NCI-H526 (cell line): ENCODE results near the gene LOXL4.

Experiments
- DNase-seq, 2 experiments: peaks; one replicate each; lab custom pipeline; 2025; lab: John Stamatoyannopoulos, UW

Gene LOXL4

GRCh38 chr10:98295401-98295811, 27.4 kb upstream of the LOXL4 start:
- DNase-seq, result no peak

DNA sequence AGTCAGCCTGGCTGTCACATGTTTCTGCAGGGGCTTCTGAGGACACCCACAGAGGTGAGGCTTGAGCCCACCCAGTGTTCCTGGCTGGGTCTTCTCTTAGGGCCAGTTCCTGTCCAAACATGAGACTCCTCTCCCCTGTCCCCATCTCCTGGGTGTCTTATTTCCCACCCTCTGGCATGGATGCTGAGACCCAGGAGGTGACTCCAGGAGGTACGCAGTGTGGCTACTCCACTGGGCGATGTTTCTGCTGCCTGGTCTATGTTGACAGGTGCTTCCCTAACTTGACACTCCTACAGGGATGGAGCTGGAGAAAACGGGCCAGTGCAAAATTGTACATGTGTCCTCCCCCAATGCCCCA, 26.3 kb upstream of the LOXL4 start:
- no peak for DNase-seq

DNA sequence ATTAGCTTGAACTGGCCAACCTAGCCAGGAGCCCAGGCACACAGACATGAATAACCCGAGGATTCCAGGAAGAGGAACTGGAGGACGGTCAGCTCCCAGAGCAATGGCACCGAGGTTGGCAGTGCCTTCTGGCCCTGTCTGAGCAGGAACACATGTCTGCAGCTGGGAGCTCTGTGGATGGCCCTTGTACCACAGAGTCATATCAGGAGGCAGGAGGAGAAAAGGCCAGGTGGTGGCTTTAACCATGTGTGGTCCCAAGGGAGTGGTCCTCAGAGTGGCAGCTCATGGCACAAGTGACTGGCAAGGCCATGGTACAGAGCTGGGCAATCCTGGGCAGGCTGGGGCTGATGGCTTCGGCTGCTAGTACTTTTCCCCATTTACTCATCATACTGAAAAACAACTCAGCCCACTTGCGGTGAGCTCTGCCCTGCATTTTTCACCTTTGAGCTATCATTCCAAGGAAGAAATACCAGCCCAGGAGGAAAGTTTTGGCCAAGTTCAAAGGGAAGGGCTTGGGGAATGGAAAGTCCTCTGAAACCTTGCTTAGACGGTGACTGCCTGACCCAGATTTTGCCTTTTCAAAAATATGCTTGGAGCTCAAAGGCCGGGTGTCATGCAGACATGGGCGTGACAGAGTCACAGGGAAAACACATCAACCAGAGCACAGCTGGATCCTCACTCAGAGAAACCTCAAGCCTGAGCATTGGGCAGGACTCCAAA, 25.7 kb upstream of the LOXL4 start:
- no peak for DNase-seq

- DNase-seq, result no peak
These were observed 25.0 kb upstream of the LOXL4 start for GRCh38 chr10:98292971-98293370.

DNA sequence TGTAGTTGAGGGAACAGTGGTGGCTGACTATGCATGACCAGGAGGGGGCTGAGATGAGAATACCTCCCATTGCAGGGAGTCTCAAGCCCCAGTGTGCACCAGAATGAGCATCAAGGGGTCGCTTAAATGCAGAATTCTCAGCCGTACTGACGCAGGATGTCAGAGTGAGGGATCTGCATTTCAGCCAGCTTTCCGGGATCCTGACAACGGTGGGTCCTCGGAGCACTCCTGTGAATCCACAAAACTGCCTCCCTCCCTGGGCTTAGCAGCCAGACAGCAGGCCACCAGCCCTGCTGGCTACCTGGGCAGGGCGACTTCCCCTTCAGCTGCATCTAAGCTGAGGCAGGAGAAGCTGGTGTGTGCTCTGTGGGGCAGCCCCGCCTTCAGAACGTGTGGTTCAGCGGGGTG, 21.8 kb upstream of the LOXL4 start:
- DNase-seq, result no peak

DNA sequence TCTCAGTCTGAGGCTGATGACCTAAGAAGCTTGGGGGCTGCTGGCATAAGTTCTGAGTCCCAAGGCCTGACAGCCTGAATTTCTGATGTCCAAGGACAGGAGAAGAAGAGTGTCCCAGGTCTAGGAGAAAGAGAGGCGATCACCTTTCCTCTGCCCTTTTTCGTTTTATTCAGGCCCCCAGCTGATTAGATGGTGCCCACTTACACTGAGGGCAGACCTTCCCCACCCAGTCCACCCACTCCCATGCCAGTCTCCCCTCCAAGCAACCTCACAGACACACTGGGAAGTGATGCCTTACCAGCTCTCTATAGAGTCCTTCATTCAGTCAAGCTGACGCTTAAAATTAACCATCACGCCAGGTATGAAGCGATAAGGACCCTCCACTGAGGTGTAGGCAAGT, 19.3 kb upstream of the LOXL4 start:
- DNase-seq, result no peak

DNA sequence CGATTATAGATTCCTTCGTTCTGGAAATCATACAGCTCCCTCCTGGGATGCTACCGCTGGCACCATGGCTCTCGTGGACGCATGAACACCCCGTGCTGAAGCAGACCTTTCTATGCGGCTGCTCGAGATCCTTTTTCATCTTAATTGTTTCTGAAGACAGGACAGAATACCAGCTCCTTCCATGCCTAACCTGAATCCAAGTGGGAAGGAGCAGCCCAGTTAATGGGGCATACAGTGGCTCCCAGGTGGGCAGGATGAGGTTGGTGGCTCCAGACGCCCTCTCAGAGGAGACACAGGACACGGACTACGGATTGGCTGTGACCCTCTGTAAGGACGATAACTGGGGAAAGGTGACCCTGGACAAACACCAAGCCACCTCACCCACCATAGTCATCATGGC, 18.4 kb upstream of the LOXL4 start:
- DNase-seq, result no peak

DNA sequence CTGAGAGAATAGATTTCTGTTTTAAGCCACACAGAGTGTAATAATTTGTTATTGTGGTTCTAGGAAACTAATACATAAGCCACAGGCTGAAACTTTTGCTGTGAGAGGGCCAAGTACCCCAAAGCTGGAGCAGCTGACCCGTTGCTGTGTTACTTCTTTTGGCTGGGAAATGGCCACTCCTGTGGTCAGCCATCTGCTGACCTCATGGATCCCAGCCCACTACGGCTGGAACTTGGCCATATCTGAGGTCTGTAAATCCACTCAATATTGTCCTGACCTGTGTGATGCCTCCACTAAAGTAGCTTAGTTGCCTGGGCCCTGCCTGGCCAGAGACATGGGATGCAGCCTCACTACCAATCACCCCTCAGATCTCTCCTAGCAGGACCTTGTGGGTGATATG, 17.4 kb upstream of the LOXL4 start:
- DNase-seq, result no peak

GRCh38 chr10:98276311-98276710, 8.3 kb upstream of the LOXL4 start:
- no peak for DNase-seq

DNA sequence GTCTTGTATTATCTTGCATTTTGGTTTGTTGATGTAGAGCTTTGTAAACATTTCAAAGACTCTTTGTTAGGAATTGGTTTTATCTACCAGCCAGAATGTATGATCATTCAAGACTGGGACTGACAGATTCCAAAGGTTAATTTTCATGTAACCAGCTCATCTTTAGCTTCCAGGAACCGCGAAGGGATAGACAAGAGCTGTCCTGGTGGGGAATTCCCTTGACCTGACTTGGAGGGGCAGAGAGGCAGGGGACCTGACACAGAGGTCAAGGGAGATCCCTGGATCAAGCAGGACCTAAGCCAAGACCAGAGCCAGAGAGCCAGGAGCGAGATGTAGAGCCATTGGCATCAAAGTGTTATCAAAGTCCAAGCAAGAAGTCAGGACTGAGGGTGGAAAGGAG, 6.6 kb upstream of the LOXL4 start:
- DNase-seq, result no peak

DNA sequence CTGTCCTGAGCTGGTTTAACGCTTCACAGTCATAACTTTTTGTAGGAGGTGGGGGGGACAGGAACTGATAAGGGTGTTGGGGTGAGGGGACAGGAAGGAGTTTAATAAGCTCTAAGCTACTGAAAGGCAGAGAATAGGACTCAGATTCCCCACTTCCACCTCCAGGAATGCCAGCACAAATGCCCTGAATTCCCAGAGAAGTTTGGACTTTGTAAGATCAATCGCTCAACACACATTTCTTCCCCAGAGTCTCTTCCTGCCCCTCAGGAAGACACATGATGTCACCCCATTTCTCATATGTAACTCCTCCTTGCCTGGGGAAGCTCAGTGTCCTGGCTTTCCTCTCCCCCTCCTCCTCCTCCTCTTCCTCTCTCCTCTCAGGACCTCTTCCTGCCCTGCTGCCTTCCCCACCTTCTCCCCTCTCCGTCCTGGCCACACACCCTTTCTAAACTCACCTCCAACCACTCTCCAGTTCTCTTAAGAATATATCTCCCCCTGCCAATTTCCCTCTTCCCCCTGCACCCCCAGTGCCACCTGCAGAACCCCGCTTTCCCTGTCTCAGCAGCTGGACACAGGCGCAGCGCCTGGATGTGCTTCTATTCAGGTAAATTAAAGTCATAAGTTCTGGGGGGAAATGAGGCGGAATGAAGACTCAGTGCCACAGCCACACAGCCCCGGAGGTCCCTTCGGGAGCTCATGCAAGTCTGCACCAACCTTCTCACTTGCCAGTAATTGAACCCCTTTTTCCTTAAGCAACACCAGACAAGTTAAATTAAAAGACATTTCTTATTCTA, 5.3 kb upstream of the LOXL4 start:
- DNase-seq, result no peak

DNA sequence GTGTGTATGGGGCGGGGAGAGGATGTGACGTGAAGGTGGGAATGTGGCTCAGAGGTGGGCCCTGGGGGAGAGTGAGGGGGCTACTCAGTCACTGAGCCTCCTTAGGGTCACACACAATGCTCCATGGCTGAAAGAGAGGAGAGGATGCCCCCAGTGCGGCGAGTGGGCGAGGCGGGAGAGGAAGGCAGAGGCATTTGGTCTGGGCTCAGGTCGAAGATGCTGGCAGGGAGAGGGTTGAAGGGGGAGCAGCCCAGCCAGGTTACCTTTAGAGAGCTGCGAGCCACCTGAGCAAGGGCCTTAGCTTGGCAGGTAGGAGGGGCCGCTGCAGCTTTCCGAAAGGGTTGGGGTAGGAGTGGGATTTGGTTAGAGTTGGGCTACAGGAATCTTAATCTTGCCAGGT, 4.7 kb upstream of the LOXL4 start:
- no peak for DNase-seq

DNA sequence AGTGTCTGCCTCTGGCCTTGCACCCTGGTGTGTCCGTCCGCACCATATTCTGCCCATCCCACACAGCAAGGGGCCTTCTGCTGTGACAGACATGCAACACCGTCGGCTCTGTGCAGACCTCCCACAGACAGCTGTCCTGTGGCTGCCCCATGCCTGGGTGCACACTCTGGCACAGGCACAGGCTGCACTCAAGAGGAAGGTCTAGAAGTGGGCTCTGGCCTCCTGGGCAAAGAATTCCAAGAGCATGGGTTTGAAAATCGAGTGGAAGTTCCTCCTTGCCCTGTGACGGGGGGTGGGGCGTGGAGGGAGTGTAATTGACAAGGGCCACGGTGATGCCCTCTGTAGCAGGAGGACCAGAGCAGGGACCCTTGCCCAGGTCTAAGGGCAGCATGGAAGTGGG, 4.3 kb upstream of the LOXL4 start:
- no peak for DNase-seq

DNA sequence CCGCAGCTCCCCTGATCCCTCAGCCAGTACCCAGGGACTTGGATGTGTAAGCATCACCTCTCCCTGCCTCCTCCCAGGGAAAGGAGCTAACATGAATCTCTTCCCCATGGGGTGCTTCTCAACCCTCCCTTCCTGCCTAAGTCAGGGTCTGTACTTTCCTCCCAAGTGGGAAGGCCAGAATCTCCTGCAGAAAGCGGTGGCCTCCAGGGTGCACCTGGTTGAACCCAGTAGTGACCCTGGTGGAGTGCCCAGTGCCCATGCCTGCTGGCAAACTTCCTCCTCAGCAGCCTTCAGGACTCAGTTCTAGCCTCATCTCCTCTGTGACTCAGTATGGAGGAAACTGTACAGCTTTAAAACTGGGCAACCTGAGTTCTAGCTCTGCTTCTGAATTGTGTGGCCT, 2.8 kb upstream of the LOXL4 start:
- no peak for DNase-seq

GRCh38 chr10:98270073-98270740, 2.2 kb upstream of the LOXL4 start:
- no peak for DNase-seq

DNA sequence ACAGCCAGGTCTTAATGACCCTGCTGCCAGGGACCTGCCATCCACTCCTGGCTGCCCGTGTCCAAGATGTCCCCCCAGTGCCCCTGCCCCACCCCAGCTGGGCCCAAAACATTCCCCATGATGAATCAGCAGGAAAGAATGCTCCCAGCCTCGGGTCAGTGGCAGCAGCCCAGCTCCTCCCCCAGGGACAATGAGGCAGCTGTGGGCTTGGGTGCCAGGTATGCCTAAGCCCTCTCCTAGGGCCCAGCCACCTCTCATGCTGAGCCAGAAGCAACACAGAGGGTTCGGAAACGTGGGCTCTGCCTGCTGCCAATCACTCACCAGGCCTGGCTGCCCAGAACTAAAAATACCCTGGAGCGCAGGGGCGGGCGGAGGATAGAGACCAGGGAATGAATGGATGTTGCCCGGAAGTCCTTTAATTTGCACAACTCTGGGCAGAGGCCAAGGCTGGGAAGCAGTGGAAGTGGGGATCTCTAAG, 1.5 kb upstream of the LOXL4 start:
- no peak for DNase-seq

DNA sequence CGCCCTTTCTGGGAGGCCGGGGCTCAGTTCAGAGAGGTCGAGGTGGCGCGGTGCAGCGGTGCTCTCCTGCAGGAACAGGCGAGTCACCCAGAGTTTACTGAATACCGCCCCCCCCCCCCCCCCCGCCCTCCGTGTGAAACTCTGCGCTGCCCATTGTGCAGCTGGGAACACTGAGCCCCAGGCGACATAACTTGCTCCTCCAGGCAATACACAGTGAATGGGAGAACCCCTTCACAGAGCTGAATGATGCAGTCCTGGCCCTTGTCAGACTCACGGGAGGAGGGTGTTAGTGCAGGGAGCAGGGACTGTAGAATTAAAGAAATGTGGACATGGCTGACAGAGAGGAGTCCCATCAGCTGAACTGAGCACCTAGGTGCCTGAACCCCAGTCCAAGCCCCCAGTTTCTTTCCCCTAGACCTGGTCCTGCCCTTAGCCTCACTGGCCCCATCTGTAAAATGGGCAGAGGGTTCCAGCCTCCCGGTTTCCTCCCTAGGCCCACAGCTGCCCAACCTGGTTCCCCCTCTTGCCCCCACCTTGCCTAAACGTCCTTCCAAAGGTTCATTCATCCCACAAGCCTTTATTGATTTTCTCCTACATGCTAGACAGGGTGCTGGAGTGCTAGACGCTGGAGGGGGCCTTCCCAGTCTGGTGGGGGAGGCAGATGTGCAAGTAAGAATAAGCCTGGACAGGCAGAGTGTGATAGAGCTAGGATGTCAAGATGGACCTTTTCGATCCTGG, 869 bp upstream of the LOXL4 start:
- DNase-seq, result no peak

- no peak for DNase-seq
These were observed 713 bp downstream of the LOXL4 start for GRCh38 chr10:98267069-98267893.

- DNase-seq, result no peak
These were observed 1.3 kb downstream of the LOXL4 start for GRCh38 chr10:98266647-98267046.

DNA sequence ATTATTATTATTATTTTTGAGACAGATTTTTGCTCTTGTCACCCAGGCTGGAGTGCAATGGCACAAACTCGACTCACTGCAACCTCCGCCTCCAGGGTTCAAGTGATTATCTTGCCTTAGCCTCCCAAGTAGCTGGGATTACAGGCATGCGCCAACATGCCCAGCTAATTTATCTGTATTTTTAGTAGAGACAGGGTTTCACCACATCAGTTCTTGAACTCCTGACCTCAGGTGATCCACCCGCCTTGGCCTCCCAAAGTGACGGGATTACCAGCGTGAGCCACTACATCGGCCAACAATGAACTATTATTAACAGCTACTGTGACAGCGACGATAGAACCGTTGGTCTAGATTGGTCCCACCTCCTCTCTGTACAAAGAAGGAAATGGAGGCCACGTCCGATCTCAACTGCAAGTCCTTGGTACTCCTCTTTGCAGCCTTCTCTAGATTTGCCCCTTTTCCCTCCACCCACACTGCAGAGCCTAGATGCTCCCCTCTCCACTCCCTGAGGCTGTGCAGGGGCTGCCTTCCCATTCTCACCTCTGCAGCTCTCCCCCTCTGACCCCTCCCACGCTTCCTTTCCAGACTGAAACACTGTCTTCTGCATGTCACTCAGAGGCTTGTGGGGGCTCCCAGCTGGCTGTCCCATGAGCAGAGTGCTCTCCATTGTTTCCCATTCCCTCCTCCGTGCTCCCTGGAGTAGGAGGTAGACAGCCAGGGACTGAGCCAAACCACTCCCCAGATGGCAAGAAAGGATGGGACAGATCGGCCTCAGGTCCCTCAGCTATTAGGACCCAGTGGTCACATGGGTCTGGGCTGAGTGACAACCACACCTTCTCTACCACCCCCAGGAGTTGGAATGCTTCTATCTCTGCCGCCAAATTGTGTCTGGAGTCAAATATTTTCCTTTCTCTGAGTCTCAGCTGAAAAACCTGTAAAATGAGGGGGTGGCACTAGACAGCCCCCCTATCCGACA, 2.3 kb downstream of the LOXL4 start:
- no peak for DNase-seq
